ENCODE measurements around the gene PTTG1IP. TPM values are rescaled to one million over a fixed set of nuclear protein-coding genes. Genes with fewer than 3 reads are reported as not detected.

Gene PTTG1IP
- total and polyA plus RNA-seq, 2 of the 13 experiments (the other 11 are each of a cell fraction or from before 2014, with no cell fraction given) = 161 to 700 TPM

- 0 out of 2 replicates have a peak, but pooled peaks have one; percentile 21 for TF ChIP-seq ZSCAN9 (CRISPR knock-in tag; IDR thresholded peaks at IDR 0.05; ENCODE audit: borderline replicate concordance)
- TF ChIP-seq ZNF614 (CRISPR knock-in tag; IDR thresholded peaks at IDR 0.05; ENCODE audit: borderline replicate concordance) = peak; percentile 79
- no peak for TF ChIP-seq MYPOP (CRISPR knock-in tag; IDR thresholded peaks at IDR 0.05)
- TF ChIP-seq ZBTB14 (CRISPR knock-in tag; IDR thresholded peaks at IDR 0.05) = no peak
- no peak for TF ChIP-seq REL (CRISPR knock-in tag; conservative IDR thresholded peaks at IDR 0.05)
- peak; percentile 81 for TF ChIP-seq ZFP1 (CRISPR knock-in tag; IDR thresholded peaks at IDR 0.05)
- peak; percentile 54; the same call in 1 of the 2 replicates for TF ChIP-seq HDAC1 (CRISPR knock-in tag; IDR thresholded peaks at IDR 0.05)
- TF ChIP-seq POLR2A (IDR thresholded peaks at IDR 0.05; ENCODE audit: insufficient read depth in 1 of 2, low read depth in 2 of 2, low read length in 2 of 2) = peak in 1 of 2 experiments; percentile 67; a peak in 2 of 4 replicates
- TF ChIP-seq AKAP8 (CRISPR knock-in tag; IDR thresholded peaks at IDR 0.05) = 0 out of 2 replicates have a peak, but pooled peaks have one; percentile 32
- TF ChIP-seq HOXA9 (CRISPR knock-in tag; IDR thresholded peaks at IDR 0.05; ENCODE audit: borderline replicate concordance) = no peak
- no peak for TF ChIP-seq MTF1 (CRISPR knock-in tag; IDR thresholded peaks at IDR 0.05)
- TF ChIP-seq SNRNP70 (IDR thresholded peaks at IDR 0.05; ENCODE audit: low read depth, low read length) = no peak
- TF ChIP-seq RFXAP (CRISPR knock-in tag; IDR thresholded peaks at IDR 0.05; ENCODE audit: borderline replicate concordance) = no peak
- TF ChIP-seq GABPB1 (CRISPR knock-in tag; IDR thresholded peaks at IDR 0.05) = peak; percentile 70; the same call in 1 of the 2 replicates
- no peak for TF ChIP-seq SUZ12 (IDR thresholded peaks at IDR 0.05; ENCODE audit: low read depth, low read length)
- TF ChIP-seq HNF4G (IDR thresholded peaks at IDR 0.05; ENCODE audit: borderline replicate concordance, low read depth, low read length) = peak; percentile 88
- TF ChIP-seq HNF4G (CRISPR knock-in tag; IDR thresholded peaks at IDR 0.05; ENCODE audit: borderline replicate concordance, low read depth) = no peak
- TF ChIP-seq CSRNP2 (CRISPR knock-in tag; conservative IDR thresholded peaks at IDR 0.05; ENCODE audit: low read depth) = no peak
- no peak for TF ChIP-seq ZSCAN30 (CRISPR knock-in tag; IDR thresholded peaks at IDR 0.05)
- no peak for TF ChIP-seq SRSF1 (optimal IDR thresholded peaks at IDR 0.05; ENCODE audit: low read depth, low read length)
- TF ChIP-seq TIGD3 (CRISPR knock-in tag; IDR thresholded peaks at IDR 0.05; ENCODE audit: borderline replicate concordance) = no peak
- no peak for TF ChIP-seq ZSCAN29 (CRISPR knock-in tag; conservative IDR thresholded peaks at IDR 0.05)
- no peak for TF ChIP-seq TGIF2 (CRISPR knock-in tag; IDR thresholded peaks at IDR 0.05)
- 0 out of 2 replicates have a peak, but pooled peaks have one; percentile 61 for TF ChIP-seq KDM1A (CRISPR knock-in tag; IDR thresholded peaks at IDR 0.05)
- no peak for TF ChIP-seq HNRNPLL (IDR thresholded peaks at IDR 0.05; ENCODE audit: low read depth, low read length, poor library complexity, severe bottlenecking)
Measured at GRCh38 chr21:44878053-44878982, 4.8 kb upstream of the PTTG1IP start (continued).

All from HepG2 (cell line).